Epithelial cell of esophagus (primary cell): ENCODE data around the gene SLC26A9.

Source experiments
- DNase-seq: peaks from one replicate; pipeline ENCODE4 v3.0.0; 2010; ENCODE audit warnings: low read depth
- H3K4me3 ChIP-seq: 2 replicates; pipeline ENCODE4 v1.5.1; 2011; ENCODE audit warnings: mild to moderate bottlenecking, low read length, control low read depth
- TF ChIP-seq, protein P1 (sequence below): IDR thresholded peaks from 2 replicates; pipeline ENCODE4 v1.5.1; 2011; ENCODE audit warnings: low read depth, mild to moderate bottlenecking, low read length, control low read depth, inconsistent platforms; ENCODE audit not compliant: insufficient read depth; ENCODE audit errors: missing control alignments

The SLC26A9 gene

DNA sequence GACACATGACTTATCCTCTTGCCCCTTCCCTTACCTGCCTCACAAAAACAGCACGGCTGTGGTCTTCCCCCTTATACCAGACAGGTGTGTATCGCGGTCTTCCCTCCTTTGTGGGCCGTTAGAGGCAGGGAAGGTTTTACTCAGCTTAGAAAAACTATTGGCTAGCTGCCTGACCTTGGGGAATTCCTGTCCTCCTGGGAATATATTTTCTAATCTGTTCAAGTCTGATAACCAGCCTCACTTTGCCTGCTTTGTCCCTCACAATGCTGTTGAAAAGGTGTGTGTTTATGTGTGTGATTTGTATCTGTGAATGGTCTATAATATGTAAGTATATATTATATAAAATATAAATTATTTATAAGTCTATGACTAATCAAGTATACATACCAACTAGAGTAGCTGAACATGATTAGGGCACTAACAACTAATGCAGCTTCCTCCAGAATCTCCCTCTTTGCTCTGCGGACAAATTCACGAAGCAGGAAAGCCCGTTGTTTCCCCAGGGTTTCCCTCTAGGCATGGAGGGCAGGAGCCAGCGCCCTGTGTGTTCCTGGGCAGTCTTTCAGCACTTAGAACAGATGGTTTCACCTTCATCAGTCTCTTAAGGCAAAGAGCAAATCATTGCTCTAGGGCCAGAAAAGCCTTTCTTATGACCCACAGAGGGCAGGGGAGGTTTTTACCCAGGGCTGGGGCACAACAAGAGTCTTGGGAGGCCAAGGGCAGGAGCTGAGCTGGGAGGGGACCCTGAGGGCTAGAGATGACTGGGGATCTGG lies 25.6 kb downstream of the SLC26A9 start:
- H3K4me3 ChIP-seq: no peak overlapping the region
- TF ChIP-seq, protein P1, sequence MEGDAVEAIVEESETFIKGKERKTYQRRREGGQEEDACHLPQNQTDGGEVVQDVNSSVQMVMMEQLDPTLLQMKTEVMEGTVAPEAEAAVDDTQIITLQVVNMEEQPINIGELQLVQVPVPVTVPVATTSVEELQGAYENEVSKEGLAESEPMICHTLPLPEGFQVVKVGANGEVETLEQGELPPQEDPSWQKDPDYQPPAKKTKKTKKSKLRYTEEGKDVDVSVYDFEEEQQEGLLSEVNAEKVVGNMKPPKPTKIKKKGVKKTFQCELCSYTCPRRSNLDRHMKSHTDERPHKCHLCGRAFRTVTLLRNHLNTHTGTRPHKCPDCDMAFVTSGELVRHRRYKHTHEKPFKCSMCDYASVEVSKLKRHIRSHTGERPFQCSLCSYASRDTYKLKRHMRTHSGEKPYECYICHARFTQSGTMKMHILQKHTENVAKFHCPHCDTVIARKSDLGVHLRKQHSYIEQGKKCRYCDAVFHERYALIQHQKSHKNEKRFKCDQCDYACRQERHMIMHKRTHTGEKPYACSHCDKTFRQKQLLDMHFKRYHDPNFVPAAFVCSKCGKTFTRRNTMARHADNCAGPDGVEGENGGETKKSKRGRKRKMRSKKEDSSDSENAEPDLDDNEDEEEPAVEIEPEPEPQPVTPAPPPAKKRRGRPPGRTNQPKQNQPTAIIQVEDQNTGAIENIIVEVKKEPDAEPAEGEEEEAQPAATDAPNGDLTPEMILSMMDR: no peak
- DNase-seq: no peak

DNA sequence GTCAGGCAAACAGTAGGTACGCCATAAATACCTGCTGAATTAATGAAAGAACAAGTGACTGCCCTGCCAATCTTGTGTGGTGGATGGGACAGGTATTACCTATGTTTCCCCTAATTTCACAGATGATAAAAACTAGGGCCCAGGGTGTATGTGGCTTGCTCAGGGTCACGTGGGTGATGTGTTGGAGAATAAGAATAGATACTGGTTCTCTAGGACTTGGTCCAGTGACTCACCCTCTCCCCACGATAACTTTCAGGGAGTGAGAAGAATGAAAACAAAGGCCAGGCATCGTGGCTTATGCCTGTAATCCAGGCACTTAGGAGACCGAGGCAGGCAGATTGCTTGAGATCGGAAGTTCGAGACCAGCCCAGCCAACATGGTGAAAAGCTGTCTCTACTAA lies 26.7 kb downstream of the SLC26A9 start:
- H3K4me3 ChIP-seq: no peak overlapping the region
- TF ChIP-seq, protein P1: no peak
- DNase-seq: peak; percentile 33

GRCh38 chr1:205915354-205915990 lies 27.8 kb downstream of the SLC26A9 start:
- TF ChIP-seq, protein P1: no peak
- no peak for DNase-seq
- no peak overlapping the region for H3K4me3 ChIP-seq

GRCh38 chr1:205914730-205915129 lies 28.5 kb downstream of the SLC26A9 start:
- no peak for DNase-seq
- TF ChIP-seq, protein P1: no peak
- H3K4me3 ChIP-seq: no peak overlapping the region

- TF ChIP-seq, protein P1: no peak
- H3K4me3 ChIP-seq: no peak overlapping the region
- DNase-seq: no peak
Measured at GRCh38 chr1:205914155-205914507, 29.1 kb downstream of the SLC26A9 start.

DNA sequence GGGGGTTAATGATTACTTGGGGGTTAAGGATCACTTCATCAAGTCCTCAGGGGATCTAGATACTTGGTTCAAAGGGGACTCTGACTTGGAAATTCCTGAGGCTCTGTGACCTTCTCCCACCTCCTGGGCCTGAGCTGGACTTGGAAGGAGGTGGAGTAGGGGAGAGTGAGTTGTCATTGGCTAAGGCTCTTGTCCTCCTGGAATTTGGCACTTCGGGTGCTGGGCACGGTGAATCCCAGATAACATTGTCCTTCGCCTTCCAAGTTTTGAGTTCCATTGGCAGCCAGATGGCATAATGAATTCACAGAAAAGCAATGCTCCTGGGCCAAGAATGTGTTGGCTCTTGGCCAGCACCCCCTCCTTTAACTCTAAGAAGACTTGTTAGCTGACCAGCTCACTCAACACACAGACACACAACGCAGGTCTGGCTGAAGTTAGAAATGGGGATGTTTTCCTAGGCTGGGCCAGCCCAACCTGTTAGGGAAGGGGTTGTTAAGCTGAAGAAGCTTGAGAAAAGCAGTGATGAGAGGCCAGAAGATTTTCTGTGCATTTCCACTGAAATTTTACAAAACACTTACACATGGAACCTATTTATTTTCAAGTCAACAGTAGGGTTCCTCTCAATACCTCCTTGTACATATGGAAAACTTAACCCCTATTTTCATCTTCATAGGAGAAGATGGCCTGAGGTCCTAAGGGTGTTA lies 29.7 kb downstream of the SLC26A9 start:
- TF ChIP-seq, protein P1: no peak
- no peak overlapping the region for H3K4me3 ChIP-seq
- peak; percentile 17 for DNase-seq
